K562 (cell line): ENCODE data around the gene EIF4EBP2. TPM values are rescaled to one million over a fixed set of nuclear protein-coding genes. Genes with fewer than 3 reads are reported as not detected.

Source experiments
- KDM1A ChIP-seq, 2 experiments: fragments of 450-650 bp; IDR thresholded peaks; 2 replicates each; pipeline ENCODE4 v1.6.1; 2016; ENCODE audit warnings: mild to moderate bottlenecking in 2 of 2
- MED1 ChIP-seq: sonication (generic); formaldehyde crosslinking; IDR thresholded peaks from 2 replicates; pipeline ENCODE4 v1.8.1; 2023; ENCODE audit warnings: missing genetic modification reagents, borderline replicate concordance
- NR2C1 ChIP-seq, 2 experiments: fragments of 450-650 bp; IDR thresholded peaks; 2 replicates each; pipeline ENCODE4 v1.6.1; 2017; ENCODE audit warnings: mild to moderate bottlenecking in 2 of 2, antibody characterized with exemption in 1 of 2, inconsistent platforms in 1 of 2, missing compliant biosample characterization in 1 of 2, missing genetic modification characterization in 1 of 2
- PATZ1 ChIP-seq: fragments of 250-450 bp; sonication (Bioruptor Pico); IDR thresholded peaks from 2 replicates; pipeline ENCODE4 v1.5.0; 2020; ENCODE audit warnings: mild to moderate bottlenecking, borderline replicate concordance
- RBM39 ChIP-seq: fragments of 200-400 bp; formaldehyde crosslinking; optimal IDR thresholded peaks from 2 replicates; pipeline ENCODE3; 2018; ENCODE audit warnings: low read depth, low read length
- STAT5A ChIP-seq: IDR thresholded peaks from 2 replicates; pipeline ENCODE4 v1.6.1; 2012; ENCODE audit warnings: low read length, inconsistent platforms, borderline replicate concordance
- ZNF280A ChIP-seq: fragments of 450-650 bp; IDR thresholded peaks from 2 replicates; pipeline ENCODE4 v1.6.1; 2018; ENCODE audit warnings: mild to moderate bottlenecking, low read depth; ENCODE audit not compliant: partially characterized antibody
- polyA plus RNA-seq, 8 experiments: library from polyadenylated mRNA; depleted of rRNA in 4 of 8; stranded (reverse) in 5 of 8; unstranded in 3 of 8; fragments of >200 nt; fragmentation: Nextera tagmentation in 2 of 8; fragmentation: Illumina TruSeq in 1 of 8; extraction: Ambion mirVana in 2 of 8; extraction: Trizol in 1 of 8; gene quantifications; 2 replicates each; pipeline versions ENCODE4 v1.2.1 to v1.2.3, GENCODE V29; 2011 to 2014; ENCODE audit warnings: inconsistent platforms in 1 of 8, missing spikeins in 1 of 8
- total RNA-seq, 7 experiments: library from RNA; depleted of rRNA in 6 of 7; stranded (reverse); fragments of >200 nt in 6 of 7; fragmentation: Illumina TruSeq in 2 of 7; extraction: Trizol in 2 of 7; gene quantifications; 2 replicates each; pipeline versions ENCODE4 v1.2.1 to v1.2.3, GENCODE V29; 2011 to 2021; ENCODE audit warnings: low replicate concordance in 1 of 7

Gene EIF4EBP2
- total and polyA plus RNA-seq, 9 of the 15 experiments (the other 6 are each of a cell fraction or from before 2014, with no cell fraction given), result 16.1 to 67.5 (median 38.3) TPM

GRCh38 chr10:70466951-70467350 lies 63.0 kb downstream of the EIF4EBP2 start (continued):
- TF ChIP-seq ZNF280A (no peak), MED1 (CRISPR knock-in tag) (no peak), RBM39 (no peak), NR2C1 (IDR thresholded peaks at IDR 0.05) (no peak), NR2C1 (tag; IDR thresholded peaks at IDR 0.05) (no peak), STAT5A (no peak), KDM1A (IDR thresholded peaks at IDR 0.05) (no peak), PATZ1 (no peak)
